GM18498 (cell line): Measurements from ENCODE around the gene HOXA13.

Source experiments
- ATAC-seq: cut with Tn5 transposase; IDR thresholded peaks from one replicate; pipeline ENCODE4 v1.9.1; 2021; ENCODE audit warnings: mild to moderate bottlenecking, moderate library complexity; ENCODE audit not compliant: unreplicated experiment

The HOXA13 gene

DNA sequence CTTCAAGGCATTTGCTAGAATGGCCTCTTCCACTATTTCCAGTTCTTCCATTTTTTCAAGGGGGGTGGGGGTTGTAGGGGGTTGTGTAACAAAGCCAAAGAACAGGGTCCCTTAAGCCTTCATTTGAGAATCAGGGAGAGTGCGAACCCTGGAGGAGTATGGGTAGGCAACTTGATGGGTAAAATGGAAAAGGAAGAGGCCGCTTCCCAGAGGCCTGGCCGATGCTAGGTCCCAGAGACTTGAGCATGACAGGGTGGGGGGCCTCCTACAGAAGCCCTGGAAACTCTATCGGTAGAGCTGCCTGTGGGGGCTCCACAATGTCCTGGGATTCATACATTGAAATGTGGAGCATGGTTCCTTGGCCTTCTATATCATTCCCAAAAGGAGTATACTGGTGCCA lies 9.1 kb upstream of the HOXA13 start:
- no peak for ATAC-seq

- no peak for ATAC-seq
Observed at GRCh38 chr7:27207348-27207985, 7.6 kb upstream of the HOXA13 start.

GRCh38 chr7:27205325-27206280 lies 5.7 kb upstream of the HOXA13 start:
- no peak for ATAC-seq

- ATAC-seq: no peak
Observed at GRCh38 chr7:27204851-27205322, 5.0 kb upstream of the HOXA13 start.

DNA sequence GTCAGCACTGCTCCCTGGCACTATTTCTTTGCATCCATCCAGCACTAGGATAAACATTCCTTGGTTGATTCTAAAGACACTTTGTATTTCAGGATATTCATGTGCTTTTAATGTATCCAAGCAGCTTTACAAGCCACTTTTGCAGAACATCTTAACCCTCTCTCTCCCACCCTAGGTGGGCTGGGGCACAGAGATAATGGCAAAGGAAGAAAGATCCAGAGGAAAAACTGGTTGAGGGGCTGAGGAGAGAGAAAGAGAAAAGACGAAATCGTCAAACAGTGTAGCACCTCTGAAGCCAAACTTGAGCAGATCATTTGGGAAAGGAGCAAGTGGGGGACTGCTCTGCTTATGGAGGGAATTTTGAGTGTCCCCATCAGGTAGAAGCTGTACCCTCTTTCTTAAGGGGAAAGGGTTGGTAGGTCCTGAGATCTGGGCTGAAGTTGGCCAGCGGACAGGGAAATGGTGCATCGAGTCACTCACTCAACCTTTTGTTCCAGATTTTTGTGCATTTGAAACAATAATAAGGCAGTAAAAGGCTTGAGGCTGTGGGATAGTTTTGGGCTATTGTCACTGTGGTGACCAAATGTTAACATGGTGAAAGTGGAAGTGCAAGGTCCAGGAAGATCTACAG lies 4.2 kb upstream of the HOXA13 start:
- ATAC-seq: no peak

DNA sequence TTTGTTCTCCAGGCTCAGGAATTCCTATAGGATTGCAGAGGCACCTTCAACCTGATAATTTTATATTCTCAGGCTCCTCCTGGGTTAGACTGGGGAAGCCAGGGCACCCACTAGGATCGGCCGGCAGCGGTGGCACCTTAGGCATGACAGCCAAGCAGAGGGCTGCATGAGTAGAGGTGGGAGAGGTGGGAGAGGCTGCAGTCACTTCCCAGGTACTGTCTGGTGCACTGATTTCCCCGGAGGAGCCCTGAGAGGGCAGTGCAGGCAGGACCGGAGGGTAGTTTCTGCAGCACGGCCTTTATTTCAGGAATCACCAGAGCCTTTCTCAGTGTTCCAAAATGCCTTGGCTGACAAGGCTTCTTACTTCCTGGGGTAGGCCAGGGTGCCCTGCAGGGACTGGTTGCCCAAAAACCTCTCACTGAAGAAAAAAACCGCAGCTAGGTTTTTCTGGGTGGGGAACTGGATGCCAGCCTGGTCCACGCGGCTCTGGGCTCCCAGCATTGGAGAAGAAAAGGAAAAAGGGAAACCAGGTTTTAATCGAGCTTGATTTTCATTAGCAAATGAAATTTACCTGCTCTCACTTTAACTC lies 3.6 kb upstream of the HOXA13 start:
- ATAC-seq: no peak

DNA sequence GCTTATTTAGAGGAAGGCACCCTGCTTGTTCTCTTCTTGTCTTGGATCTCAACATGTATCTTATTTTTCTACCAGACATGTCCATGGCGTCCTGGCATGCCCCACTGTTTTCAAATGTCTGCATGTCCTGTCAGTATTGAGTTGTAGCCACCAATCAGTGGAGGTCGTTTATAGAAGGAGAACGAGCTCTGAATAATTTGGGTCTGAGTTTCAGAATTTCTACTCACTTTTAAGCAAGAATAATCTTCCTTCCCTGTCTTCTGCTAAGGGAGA lies 2.9 kb upstream of the HOXA13 start:
- ATAC-seq: no peak

DNA sequence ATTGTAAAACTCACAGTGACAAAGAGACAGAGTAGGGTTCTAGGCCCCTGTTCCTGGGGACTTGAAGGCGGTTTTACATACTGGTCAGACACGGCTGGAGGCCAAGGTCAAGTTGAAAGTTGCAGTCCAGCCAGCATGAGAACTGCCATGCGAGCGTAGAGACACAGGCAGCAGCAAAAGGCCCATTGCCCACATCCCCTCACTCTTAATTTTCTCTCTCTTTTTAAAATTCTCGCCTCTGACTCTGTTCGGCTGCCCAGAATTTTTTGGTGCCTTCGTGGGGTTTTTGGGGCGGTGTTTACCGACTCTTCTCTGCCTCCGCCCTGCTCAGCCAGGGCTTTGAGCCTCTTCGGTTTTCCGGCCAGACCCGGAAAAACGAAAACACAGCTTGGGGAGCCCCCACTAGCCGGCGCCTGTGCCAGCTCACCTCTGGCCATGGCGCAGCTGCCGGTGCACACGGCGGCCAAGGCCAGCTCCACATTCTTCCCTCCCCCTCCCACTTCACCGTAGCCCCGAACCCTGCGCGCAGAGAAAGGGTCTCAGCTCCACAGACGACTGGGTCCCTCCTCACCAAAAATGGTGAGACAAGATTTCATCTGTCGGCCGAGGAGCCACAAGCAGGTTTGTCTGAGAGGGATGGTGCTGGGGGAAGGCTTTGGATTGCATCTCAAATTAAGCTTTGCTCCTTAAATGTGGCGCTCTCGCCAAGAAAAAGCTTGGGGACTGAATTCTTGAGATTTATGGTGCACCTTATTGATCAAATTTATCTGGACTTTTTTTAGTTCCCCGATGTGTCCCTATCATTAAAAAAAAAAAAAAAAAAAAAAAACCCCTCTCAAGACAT lies 2.3 kb upstream of the HOXA13 start:
- no peak for ATAC-seq

GRCh38 chr7:27201580-27202017 lies 1.7 kb upstream of the HOXA13 start:
- no peak for ATAC-seq

GRCh38 chr7:27200761-27201579 lies 1.1 kb upstream of the HOXA13 start:
- no peak for ATAC-seq

GRCh38 chr7:27198871-27199801 lies 755 bp downstream of the HOXA13 start:
- ATAC-seq: no peak

GRCh38 chr7:27198138-27198841 lies 1.6 kb downstream of the HOXA13 start:
- no peak for ATAC-seq

DNA sequence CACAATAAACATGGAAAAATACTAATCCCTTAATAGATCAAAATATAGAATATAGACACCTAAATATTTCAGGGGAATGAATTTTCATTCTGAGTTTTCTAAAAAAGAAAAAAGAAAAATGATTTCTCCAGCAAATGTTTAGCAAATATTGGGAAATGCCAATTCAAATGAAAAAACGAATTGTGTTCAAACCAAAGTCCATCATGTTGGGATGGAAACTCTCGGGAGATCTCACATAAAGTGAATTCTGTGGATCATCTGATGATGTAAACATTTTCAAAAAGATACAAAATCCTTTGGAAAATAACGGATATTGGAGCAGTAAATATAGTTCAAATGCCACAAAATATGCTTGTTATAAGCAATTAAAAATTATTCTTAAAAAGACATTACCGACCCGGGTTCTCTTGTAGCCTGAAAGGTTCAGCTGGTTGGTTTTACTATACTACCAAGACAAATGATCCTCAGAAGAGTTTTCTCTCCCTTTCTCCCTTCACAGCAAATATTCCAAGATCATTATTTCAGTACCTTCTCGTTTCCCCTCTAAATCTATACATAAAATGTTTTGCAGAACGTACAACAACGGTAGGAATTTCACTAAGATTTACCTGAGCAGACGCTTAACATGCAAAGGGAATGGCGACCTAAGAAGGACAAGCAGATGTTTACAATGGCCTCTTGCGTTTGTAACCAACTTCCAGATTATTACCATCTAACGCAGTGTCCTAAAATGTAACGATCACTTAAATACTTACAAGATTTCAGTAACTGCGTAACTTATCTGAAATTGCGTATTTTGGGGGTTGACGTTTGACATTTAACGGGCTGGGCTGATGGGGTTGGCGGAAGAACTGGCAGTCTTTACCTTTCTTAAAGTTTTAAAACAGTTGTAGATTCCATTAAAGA lies 2.5 kb downstream of the HOXA13 start:
- ATAC-seq: no peak

- ATAC-seq: no peak
Observed at GRCh38 chr7:27196287-27196767, 3.6 kb downstream of the HOXA13 start.

DNA sequence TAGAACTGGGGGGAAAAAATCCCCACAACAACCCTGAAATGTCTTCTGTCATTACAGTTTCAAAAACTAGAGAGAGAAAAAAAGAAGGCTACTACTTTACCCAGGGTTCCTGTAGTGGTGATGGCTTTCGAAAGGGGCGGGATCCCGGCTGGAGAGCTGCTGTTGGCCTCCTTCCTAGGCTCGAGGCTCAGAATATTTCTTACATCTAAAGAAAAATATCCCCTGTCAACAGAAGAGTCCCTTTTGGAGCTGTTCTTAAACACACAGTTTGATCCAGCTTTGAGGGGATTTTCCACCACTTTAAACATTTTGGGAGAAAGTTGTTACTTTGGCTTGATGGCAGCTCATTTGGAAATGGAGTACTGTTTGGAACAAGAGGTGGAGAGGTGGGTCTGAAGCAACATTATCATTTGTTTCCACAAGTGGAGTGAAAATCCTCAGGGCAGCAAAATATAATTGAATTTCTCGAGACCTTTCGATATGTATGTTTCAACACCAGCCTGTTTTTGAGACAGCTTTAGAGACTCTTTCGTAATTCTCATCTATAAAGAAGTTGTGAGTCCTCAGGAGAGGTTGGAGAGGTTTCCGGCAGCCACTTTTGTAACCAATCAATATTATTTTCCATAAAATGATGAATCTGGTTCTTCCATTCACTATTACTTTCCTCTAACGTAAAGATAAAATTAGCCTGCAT lies 5.1 kb downstream of the HOXA13 start:
- no peak for ATAC-seq

GRCh38 chr7:27194002-27194352 lies 5.9 kb downstream of the HOXA13 start:
- ATAC-seq: no peak
